Glomerular visceral epithelial cell (primary cell): ENCODE data around the gene ABCA9.
A peak's percentile ranks its signal among the peaks of the same experiment; 100 is the strongest.
"Not testable (repeated sequence)": the region's sequence is repeated elsewhere in the genome, so short reads cannot be mapped to it uniquely, and the experiment has no call there.

Source experiments
- DNase-seq: peaks from one replicate; pipeline ENCODE4 v3.0.0-alpha.2; 2016; ENCODE audit errors: extremely low spot score

ABCA9 gene

DNA sequence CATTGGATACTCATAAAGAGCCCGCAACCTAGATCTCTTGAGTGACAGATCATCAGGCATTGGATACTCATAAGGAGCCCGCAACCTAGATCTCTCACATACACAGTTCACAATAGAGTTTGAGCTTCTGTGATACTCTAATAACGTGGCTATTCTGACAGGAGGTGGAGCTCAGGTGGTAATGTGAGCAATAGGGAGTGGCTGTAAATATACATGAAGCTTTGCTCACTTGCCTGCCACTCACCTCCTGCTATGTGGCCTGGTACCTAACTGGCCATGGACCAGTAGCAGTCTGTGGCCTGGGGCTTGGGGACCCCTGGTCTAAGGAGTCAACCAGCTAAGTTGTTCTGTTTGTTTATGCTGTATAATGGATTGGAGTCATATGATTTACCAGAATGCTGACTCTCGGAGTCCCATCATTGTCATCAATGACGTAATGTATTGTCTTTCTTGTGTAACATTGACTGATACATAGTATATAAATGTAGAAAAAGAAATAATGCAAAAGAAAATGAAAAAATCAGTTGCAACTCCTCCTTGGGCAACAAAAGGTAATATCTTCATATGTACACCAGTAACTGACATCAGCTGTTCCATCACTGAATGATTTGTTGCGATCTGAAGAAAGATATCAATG is 17.5 kb downstream of the ABCA9 start:
- no peak for DNase-seq

DNA sequence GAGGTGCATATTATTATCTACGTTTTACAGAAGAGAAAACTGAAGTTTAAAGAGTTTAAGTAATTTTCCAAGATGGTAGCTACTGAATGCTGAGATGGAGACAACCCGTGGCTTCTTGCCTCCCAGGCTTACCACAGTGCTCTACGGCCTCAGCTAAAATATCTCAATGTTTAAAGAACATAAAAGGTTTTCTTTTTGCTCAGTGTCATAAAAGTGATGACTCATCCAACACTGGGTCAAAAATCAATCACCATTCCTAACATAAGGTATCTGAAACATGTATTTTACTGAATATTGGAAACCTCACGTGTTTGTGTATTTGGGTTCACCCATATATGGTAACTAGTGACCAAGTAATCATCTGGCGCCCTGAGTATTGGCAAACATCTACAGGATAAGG is 18.4 kb downstream of the ABCA9 start:
- DNase-seq = no peak

DNA sequence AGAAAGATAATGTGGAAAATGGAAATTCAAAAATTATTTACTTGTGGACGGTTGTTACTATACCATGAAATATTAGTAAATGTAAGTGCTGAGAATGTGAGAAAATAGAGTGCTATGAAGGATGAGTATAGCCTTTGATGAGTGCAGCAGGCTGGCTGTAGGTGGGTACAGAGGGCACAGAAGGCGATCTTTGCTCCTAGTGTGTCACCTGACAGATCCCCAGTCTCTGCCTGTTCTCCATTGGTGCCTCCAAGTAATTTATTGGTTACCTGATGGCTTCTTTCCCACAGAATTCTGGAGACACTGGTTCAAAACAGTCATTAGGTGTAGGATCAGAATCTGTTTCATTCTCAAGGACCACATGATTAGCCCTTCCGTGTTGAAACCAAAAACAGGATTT is 28.9 kb downstream of the ABCA9 start:
- no peak for DNase-seq

DNA sequence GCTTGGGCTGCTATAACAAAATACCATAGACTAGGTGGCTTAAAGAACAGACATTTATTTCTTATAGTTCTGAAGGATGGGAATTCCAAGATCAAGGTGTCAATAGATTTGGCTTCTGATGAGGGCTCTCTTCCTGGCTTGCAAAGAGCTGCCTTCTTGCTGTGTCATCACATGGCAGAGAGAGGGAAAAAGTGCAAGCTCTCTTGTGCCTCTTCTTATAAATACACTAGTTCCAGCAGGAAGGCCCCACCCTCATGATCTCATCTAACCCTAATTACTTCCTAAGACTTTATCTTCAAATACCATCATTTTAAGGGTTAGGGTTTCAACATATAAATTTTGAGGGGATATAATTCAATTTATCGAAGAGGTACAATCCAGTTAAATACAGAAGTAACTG is 30.6 kb downstream of the ABCA9 start:
- no peak for DNase-seq

DNA sequence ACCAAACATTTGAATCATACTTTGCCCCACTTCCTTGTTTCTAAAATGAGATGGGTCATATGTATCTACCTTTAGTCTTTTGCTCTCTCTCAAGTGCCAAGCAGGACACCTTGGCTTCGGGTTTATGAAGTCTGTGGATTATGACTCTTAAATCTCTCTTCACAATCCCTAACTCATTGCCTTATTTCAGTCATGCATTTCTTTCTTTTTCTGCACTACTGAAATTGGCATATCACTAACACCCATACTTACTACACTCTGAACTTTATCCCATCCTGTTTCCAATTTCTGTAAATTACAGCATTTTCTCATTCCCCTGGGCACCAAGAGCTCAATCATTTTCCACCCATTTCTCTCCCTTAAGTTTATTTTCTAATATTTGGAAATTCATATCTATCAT is 42.0 kb downstream of the ABCA9 start:
- no peak for DNase-seq

DNA sequence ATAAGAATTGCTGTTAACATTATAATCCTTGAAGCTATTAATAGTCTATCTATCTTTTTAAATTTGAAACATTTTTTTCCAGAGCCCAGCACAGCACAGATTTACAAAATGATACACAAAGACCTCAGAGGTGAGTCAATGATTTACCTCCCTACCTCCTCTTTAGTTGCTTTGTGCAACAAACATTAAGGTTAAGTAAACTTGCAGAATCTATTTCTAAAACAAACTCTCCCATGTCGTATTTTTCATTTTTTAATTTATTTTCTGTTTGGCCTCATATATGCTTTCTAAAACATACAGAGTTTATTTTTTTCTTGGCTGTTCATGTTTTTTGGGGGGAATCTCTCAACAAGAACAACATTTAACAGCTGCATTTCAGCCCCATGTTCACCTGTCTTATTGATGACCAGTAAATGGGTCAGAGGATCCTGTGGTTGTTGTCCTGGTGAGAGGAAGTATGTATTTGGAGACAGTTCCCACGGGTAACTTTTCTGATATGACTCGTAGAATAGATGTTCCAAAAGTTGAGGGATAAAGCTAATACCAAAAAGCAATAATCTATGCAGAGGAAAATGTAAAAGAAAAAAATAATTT is 42.6 kb downstream of the ABCA9 start:
- DNase-seq = no peak

DNA sequence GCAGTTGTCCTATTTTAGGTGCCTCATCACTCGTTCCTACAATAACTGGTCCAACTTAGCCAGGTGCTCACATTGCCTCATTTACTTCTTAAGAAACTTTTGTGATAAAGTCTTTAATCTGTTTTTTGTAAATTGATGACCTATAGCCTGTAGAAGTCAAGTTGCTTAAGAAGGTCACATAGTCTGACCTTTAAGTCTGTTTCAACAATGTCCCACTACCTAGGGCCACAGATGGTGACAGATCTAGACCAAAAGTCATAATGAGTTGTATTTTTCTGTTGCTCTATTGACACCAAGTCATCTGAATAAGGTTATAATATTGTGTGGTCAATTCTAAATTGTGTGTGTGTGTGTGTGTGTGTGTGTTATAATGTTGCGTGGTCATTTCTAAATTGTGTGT is 45.1 kb downstream of the ABCA9 start:
- DNase-seq = no peak

DNA sequence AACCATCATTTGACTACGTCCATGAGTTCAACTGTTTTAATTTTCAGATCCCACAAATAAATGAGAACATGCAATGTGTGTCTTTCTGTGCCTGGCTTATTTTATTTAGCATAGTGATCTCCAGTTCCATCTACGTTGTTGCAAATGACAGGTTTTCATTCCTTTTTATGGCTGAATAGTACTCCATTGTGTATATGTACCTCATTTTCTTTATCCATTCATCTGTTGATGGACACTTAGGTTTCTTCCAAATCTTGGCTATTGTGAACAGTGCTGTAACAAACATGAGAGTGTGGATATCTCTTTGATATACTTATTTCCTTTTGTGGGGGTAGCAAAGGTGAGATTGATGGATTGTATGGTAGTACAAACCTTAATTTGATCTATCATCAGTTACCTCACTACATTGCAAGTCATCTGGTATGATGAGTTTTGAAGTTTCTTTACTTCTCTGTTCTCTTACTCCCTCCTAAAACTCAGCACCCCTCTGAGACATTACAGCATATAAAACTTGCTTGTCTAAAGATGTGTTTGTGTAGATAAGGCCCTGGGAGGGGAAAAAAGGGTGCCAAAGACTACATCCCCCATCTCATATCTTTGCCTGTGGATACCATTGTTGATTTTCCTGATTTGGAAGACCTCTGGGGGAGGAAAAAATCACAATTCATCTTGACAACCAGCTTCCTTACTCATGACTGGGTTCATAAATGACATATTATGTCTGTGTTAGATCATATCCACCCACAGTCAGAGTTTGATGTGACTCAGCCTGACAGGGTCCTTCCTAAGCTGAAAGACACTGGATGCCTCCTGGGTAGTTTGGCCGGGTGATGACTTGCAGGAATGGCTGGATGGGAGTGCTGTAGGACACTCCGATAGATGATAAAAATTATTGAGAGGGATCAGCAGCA is 47.6 kb downstream of the ABCA9 start:
- DNase-seq = no peak

DNA sequence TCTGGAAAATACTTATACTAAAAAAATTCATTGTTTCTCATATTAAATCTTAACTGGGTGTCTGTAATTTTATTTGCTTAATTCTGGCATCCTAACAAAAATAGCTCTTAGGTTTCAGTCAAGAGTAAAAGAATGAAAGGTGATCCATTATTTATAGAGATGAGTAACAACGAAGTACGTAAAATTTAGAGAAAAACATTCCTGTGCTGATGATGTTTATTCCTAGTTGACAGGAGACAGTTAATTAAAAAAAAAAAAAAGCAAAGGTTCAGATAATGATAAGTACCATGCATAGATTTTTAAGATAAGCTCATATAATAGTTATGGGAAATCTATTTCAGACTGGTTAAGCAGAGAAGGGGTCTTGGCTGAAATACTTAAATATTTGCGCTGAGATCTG is 50.8 kb downstream of the ABCA9 start:
- no peak for DNase-seq

DNA sequence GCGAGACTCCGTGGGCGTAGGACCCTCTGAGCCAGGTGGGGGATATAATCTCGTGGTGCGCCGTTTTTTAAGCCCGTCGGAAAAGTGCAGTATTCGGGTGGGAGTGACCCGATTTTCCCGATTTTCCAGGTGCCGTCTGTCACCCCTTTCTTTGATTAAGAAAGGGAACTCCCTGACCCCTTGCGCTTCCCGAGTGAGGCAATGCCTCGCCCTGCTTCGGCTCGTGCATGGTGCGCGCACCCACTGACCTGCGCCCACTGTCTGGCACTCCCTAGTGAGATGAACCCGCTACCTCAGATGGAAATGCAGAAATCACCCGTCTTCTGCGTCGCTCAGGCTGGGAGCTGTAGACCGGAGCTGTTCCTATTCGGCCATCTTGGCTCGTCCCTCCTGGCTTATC is 56.0 kb downstream of the ABCA9 start:
- DNase-seq = not testable (repeated sequence)

DNA sequence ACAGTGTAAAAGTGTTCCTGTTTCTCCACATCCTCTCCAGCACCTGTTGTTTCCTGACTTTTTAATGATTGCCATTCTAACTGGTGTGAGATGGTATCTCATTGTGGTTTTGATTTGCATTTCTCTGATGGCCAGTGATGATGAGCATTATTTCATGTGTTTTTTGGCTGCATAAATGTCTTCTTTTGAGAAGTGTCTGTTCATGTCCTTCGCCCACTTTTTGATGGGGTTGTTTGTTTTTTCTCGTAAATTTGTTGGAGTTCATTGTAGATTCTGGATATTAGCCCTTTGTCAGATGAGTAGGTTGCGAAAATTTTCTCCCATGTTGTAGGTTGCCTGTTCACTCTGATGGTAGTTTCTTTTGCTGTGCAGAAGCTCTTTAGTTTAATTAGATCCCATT is 61.0 kb downstream of the ABCA9 start:
- not testable (repeated sequence) for DNase-seq

DNA sequence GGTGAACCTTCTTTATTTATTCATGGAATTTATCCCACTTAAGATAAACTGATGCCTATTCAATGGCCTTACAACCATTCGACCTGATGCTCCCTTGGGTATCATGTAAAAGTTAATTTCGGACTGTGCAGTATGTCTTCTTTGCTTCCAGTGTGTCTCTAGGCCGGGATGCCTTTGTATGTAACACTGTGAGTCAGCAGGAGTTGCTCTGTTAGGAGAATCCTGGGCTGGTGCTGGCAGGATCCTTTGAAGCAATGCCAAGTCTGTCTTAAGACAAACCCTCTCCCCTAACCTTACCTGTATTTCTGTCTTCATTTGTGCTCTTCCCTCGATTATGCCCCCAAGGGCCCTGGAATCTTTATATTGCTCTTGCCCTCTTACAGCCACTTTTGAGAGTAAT is 67.6 kb downstream of the ABCA9 start:
- DNase-seq = no peak

DNA sequence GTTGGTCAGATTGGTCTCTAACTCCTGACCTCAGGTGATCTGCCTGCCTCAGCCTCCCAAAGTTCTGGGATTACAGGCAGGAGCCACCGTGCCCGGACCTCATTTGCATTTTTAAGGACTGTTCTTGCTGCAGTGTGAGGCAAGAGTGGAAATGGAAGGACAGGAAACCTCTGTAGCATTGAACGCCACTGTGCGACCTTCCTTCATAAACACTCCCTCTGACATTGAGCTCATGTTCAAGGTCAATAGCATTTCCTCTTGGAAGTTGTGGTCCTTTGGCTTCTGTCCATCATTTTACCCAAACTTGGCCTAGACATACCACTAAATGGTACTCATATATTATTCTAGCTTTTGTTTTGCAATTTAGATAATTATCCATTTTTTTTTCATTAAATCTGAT is 72.8 kb downstream of the ABCA9 start:
- no peak for DNase-seq

DNA sequence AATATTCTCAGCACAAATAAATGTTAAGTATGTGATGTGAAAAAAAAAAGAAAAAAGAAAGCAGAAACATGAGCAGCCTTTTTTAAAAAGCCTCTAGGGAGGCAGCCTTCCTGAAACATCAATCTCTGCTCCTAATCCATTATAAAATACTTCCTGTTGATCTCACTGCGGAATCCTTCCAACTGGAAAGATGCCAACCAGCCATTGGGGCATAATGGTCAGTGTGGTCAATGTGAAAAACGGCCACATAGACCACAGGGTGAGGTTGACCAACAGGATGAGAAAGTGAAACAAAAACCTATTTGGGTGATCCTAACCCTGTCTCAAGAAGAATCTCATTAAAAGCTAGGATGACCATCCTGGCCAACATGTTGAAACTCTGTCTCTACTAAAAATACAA is 79.4 kb downstream of the ABCA9 start:
- peak; percentile 71 for DNase-seq

DNA sequence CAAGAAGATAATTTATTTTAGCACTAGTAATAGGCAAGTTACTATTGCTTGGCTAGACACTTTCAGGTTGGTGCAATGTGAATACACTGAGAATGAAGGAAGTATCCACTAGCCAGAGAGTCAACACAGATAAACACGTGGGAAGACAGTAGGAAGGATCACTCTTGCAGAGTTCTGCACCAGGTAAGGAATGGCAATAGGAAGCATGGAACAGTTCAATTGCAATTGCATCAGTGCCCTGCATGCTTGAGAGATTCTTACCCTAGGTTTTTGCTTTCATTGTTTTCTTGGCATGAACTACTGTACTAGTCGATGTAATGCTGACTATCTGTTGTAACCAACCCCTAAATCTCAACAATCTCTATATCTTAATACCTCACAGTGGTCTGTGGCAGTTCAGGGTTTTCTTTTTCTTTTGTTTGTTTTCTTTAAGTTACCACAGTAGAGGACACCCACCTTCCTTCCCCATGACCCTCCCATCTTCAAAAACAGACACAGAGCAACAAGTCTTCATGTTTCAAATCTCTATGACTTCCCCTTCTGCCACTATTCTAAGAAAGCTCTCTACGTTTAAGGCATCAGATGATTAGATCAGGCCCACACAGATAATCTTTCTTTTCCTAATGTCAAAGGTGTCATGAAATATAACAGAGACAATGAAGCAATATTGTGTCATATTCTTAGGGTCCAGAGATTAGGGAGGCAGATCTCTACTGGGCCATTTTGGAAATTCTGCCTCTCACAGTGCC is 87.5 kb downstream of the ABCA9 start:
- no peak for DNase-seq

DNA sequence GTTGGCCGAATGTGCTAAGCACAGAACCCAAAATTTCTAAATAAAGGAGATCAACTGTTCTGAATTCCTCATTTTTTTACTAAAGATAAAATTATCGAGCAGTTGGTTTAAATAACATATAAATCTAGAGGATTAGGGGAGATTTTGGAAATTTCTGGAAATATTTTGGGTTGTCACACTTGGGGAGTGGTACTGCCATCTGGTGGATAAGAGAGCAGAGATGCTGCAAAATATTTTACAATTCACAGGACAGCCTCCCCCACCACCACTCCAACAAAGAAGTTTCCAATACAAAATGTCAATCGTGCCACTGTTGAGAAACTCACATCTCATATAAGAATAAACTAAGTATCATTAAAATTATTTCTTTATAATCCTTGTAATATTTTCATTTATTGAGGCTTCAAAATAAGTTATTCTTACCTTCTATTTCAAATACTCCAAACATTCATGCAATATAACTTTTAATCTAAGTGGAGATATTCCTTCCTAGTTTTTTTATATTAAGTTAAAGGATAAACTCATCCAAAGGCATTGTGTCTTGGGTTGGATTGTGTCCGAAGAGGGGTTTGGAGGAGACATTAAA is 88.5 kb downstream of the ABCA9 start:
- DNase-seq = no peak

DNA sequence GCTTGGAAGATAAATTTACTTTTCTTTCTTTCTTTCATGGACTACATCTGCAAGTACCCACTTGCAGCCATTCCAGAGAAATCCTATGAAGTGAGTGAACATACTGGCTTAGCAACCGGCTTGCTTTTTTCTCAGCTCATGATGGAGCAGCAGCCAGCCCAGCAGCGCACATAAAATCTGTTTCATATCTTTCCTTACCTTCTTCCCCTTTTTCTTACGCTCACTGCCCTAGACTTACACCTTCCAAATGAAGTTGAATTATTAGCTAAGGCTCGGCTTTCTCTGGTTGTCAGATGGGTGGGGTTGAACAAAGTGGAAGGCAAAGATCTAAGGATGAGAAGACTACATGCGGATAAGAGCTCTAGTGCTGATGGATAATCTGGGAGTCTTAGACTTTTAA is 91.6 kb downstream of the ABCA9 start:
- no peak for DNase-seq

DNA sequence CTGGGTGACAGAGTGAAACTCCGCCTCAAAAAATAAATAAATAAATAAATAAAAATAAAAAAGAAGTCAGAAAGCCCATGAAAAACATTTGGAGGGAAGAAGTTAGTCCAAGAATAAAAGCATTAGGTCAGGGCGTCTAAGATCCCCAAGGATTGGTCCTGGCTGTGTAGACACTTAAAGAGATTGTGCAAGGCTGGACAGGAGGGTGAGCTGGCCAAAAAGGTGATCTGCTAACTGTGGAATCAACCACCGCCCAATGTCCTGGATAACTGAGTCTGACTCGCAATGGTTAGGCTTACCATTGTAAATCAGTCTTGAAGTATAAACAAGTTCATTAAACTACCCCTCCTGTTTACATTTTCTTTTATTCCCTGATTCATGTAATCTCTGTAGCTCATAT is 96.8 kb downstream of the ABCA9 start:
- no peak for DNase-seq

DNA sequence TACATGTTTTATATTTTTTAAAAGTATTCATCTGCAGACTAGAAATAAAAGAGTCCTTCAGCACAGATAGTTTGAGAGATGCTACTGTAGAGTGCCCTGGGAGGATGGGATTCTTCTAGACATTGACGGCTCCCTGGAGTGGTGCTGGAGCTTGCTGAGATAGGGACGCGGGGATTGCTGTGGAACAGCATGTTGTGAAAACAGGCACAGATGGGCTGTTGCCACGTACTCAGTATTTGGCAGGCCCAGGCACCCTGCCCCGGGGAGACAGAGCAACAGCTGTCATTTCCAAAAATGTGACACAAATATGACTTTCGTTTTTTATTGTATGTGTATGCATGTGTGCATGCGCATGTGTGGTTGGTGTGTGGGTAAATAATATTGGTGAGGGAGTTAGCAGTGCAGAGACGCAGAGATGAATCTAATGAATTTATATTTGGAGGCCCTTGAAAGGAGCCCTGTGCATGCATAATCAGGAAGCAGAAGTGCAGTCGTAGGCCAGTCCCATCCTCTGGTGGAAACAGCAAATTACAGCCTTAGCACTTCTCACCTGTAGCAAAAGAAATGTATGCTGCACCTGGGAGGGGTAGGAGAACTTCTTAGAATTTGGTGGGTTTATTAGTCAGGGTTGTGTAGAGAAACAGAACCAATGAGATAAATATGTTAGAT is 99.4 kb downstream of the ABCA9 start:
- DNase-seq = no peak

DNA sequence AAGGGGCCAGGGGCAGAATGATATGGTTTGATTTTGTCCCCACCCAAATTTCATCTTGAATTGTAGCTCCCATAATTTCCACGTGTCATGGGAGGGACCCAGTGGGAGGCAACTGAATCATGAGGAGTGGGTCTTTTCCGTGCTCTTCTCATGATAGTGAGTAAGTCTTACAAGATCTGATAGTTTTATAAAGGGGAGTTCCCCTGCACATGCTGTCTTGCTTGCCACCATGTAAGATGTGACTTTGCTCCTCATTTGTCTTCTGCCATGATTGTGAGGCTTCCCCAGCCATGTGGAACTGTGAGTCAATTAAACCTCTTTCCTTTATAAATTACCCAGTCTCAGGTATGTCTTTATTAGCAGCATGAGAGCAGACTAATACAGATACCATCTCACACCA is 101.6 kb downstream of the ABCA9 start:
- not testable (repeated sequence) for DNase-seq

DNA sequence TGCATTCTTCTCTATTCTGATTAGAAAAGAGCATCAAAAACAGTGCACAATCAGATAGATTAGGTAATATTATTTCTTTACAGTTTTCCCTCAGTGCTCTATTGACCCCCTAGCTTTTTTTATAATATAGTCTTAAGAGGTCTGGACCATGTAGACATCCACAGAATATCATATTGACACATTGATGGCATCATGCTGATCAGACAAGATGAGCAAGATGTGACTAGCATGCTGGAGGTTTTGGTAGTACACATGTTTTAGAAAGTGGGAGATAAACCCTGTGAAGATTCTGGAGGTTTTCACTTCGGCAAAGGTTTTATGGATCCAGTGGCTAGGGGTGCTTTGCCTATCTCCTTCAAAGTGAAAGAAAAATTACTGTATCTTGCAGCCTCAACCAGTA is 102.8 kb downstream of the ABCA9 start:
- DNase-seq = no peak
